Stimulated activated CD8-positive, alpha-beta memory T cell treated with anti-CD3 and anti-CD28 coated beads, Interleukin-4, amount 100 ng/mL, for 48 hours (primary cell): Measurements from ENCODE around the gene LRIG1.

Source experiments
- DNase-seq: peaks from one replicate; pipeline ENCODE4 v3.0.0-alpha.2; 2020

LRIG1 gene

DNA sequence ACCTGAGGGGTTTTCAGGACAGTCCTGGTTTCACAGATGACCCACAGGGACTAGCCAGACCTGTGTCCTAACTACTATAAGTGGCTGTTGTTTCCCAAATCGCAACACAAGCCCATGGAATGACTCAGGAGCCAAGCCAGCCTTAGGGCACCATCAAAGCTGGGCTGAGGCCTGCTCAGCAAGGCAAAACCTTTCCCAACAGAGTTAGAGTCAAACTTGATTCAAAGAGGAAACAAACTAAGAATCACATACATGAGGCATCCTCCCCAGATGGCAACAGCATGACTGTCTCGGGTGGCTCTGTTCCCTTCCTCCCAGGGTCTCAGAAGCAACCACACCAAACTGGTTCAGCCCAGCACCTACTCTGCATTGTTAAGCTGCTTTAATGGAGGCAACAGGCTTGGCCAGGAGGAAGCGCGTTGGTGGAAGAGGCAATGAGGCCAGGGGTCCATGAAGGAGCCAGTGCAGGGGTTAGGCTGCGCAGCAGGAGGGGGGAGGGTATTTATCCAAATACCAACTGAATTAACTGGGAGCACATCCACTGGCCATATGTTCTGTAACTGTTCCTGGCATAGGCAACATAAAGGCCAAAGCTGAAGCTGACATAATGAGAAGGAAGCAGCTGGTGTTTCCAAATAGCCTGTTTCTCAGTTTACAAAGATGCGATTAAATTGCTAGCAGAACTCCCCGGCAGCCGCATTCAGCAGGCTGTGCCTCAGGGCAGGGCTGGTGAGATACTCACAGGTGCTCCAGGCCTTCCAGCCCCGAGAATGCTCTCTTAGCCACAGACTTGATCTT, 102.4 kb downstream of the LRIG1 start:
- DNase-seq: no peak

GRCh38 chr3:66397745-66398144, 103.1 kb downstream of the LRIG1 start:
- no peak for DNase-seq

DNA sequence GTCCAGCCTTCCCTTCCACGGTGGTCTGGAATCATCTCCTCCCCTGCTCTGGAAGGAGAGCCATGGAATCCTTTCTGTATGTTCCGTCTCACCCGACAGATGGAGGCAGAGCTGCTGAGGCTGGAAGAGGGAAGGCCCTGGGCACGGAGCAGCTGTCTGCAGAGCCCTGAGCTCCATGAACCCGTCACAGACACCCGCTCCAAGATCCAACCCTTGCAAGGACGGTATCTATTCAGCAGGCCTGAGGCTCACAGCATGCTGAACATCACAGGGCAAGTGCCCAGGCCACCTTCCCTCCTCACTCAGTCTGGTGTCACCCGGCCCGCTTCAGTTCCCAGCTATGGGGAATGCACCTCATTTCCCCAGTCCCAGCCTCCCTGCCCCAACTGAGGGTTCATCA, 103.9 kb downstream of the LRIG1 start:
- DNase-seq: no peak

- no peak for DNase-seq
Observed at GRCh38 chr3:66396161-66396760, 104.6 kb downstream of the LRIG1 start.

DNA sequence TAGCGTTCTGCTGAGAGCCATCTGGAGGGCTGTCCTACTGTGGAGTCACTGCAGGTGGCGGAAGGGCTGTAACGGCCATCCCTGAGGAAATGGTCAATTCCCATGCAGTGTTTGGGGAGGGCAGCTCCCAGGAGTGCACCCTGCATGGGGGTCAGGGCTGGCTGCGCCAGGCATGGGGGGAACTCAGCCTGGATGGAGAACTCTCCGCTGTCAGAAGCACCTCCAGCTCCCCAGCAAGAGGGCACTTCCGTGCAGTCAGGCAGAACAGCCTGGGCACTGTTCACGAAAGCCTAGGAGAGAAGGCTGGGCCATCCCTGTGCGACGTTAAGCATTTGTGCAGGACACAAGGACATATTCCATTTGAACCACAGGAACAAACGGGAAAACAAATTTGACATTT, 105.2 kb downstream of the LRIG1 start:
- DNase-seq: no peak

GRCh38 chr3:66394753-66395249, 106.0 kb downstream of the LRIG1 start:
- no peak for DNase-seq

- DNase-seq: peak; percentile 45
Observed at GRCh38 chr3:66394019-66394752, 106.6 kb downstream of the LRIG1 start.

DNA sequence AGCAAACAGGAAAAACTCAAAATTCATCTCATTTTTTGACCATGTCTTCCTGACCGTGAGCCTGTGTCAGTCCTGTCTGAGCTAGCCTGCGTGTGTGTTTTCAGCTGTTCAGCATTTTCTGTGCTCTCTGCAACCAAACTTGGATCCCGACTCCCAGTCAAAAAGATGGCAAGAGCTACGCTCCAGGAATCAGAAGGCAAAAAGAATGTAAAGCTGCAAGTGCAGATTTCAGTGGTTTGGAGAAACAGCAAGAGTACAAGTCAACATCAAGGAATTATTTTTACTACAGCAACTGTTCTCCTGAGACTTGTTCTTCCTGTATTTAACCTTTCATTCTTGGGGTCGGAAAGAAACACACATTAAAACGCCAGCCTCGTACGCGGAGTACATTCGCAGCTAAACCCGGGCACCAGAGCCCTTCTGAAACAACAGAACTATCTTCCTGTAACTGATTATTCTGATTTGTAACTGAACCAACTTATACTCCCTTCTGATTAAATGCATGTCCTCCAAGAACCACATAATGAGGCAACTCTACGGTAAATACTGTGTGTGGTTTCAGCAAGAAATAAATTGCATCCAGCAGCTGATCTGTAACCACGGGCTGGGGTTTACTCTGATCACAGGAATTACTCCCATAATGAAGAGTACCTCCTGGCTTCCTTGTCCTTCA, 107.4 kb downstream of the LRIG1 start:
- no peak for DNase-seq

DNA sequence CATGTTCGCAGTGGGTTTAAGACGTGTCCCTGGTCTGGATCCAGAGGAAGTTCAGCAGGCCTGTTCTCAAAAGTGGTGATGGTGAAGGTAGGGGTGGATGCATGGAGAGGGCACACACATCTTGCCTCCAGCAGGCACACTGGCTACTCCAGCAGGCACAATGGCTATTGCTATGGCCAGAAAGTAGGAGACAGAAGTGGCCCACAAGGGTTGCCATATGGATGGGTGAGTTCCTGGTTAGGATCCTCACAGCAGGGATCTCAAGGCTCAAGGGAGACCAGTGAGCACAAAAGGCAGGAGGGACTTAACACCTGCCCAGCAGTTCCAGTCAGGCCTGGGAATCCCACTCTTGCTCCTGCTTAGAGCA, 107.9 kb downstream of the LRIG1 start:
- no peak for DNase-seq

DNA sequence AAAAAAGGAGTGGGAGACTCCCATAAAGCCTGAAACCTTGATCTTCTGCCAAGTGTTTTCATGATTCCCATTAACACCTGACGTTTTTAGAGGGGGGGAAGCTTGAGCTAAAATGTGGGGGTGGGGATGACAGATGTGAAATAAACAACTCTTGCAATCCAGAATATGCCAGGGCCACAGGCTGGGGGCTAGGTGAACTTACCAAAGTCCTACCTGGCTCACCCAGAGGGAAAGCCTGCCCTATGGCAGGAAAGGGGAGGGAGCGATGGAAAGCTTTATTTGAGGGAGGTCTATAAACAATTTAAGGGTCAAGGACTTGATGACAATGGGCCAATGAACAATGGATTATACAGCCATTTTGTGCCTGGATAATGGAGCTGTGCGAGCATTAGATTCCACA, 108.3 kb downstream of the LRIG1 start:
- no peak for DNase-seq

DNA sequence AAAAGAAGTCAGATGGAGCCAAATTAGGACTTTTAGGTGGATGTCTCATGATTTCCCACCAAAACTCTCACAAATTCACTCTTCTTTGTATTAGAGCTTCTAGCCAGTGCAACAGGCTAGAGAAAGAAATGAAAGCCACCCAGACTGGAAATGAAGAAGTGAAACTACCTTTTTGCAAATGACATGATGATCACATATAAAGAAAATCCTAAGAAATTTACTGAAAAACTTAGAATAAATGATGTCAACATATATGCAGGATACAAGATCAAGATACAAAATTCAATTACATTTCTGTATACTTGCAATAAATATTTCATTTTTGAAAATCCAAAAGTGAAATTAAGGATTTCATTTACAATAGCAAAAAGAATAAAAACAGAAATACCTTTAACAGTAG, 110.8 kb downstream of the LRIG1 start:
- DNase-seq: no peak

DNA sequence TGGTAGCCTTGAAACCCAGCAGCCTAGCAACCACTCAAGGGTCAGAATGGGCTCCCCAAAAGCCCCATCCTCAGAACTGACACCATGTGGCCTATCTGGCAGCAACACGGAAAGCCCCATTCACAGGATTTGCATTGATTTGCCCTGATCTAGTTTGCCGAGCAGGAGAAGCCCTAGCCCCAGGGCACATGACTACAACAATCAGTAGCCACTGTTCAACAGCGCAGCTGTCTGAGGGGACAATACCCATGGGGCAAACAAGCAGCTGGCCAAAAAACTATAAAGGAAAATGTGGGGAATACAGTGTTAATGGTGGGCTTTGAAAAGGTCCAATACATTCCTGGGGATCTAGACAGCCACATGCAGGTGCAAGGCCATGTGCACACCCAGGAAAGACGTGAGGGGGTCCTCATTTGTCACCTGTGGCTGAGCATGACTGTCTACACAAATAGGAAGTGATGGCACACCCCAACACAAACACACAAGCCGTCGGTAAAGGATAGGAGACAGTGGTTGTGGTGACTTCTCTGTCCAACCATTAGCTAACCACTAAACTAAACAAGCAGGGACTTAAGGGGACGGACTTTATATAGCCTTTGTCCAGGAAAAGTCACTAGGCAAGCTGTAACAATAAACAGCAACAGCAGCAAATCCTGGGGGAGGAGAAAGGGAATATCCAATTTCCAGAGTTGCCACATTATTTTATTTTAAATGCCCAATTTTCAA, 113.7 kb downstream of the LRIG1 start:
- DNase-seq: no peak

DNA sequence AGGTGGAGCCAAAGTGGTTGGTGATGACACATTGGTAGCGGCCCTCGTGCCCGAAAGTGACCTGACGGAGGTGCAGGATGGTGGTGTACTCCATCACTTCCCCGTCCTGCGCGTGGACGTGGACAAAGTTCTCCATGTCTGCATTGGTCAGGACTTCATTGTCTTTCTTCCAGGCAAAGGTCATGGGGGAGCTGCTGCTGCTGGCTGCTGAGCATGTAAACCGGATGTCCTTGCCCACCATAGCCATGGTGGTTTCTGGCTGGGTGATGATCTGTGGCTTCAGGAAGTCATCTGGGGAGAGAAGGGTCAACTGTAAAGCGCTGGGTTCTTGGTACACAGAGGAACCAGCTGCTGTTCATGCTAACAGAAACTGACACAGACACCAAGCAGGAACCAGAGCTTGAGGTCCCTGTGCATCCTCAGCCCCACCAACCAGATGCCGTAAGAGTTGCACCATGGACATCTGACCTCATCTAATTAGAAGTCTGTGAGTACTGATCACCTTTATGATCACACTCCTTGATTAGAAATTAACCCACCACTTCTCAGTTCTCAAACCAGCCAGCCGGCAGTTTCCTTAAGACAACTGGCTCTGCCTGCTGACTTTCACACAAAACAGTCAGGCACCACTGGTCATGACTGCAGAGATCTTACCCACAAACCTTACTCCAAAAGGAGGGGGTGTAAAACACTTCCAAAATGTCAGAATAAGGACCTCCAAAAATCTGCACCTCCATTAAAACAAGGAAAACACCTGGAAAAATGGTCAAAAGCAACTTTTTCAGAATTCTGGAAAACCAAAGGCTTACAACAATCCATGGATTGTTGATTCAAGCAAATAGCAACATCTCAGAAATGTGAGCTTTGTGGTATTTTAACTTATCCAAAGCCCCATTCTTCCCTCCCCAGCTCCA, 114.6 kb downstream of the LRIG1 start:
- no peak for DNase-seq

DNA sequence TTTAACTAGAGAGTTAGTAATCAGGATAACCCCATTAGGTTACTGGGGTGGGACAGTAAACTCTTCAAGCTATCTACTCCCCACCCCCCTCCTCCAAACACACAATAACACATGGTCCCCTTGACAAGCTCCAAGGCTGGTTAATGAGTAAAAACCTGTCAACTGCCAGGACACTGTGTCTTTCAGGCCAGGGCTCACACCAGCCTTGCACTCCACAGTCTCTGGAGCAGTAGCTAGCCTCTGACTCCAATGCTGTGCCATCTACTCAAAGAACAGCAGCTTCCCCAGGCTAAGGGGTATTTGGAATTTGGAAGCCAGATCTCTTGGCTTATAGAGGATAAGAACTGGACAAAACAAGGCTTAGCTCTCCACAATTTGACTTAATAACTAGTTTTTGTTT, 115.8 kb downstream of the LRIG1 start:
- DNase-seq: no peak

DNA sequence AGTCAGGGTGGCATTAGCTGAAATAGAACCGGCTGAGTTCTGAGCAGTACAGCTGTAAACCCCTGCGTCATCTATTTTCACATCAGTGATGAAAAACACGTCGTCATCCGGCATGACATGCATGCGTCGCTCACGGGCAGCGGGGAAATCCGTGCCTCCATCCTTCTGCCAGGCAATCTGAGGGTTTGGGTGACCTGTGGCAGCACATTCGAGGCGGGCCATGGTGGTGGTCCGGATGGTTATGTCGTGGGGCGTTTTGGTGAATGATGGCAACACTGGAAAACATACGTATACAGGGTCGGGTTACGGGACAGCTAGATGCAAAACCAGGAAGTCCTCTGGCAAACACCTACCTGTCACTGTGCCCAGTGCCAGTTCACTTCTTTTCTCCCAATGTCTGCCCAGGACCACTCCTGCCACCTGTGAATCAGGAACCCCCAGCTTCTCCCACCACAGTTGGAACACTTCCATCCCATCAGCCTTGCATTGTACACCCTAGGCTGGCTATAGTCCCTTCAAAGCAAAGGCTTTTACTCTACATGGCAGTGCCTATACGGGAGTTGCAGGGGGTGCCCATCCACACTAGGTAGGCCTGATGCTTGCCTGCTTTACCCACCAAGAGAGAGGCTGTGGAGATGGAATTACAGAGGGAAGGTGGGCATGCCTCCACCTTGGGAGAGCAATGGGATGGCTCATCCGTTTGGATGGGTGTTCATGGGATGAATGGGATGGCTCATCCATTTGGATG, 116.7 kb downstream of the LRIG1 start:
- DNase-seq: no peak

DNA sequence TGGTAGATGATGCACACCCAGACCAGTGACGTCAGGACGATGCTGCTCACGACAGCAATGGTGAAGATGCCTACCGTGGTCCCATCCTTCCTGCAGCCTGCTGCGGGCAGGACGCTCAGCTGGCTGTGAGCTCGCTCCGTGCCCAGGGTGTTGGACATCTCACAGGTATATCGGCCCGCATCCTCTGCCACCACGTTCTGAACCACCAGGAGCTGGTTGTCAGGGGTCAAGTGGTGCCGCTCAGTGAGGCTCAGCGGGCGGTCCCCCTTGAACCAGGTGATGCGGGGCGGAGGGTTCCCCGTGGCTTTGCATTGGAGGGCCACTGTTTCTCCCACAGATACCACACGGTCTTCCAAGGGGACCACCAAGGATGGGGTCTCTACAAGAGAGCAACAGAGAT, 117.8 kb downstream of the LRIG1 start:
- no peak for DNase-seq

- no peak for DNase-seq
Observed at GRCh38 chr3:66382142-66382541, 118.7 kb downstream of the LRIG1 start.

- DNase-seq: no peak
Observed at GRCh38 chr3:66381626-66382025, 119.2 kb downstream of the LRIG1 start.

- no peak for DNase-seq
Observed at GRCh38 chr3:66380200-66380932, 120.5 kb downstream of the LRIG1 start.

DNA sequence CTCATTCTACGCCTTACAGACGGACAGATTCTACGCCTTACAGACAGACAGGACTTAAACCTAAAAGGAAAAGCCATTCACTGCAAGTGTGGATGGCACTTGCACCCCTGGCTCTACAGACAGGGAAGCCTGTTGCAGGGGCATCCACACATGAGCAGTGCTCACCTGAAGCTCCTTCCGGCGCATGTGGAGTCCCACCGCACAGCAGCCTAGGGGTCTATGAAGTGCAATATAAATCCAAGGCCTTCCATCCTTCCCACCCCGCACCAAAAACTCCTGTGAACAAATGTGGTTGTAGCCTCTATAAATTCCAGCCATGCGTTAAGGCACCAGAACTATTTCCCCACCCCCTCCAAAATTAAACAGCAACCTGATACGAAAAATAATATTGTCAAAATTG, 121.3 kb downstream of the LRIG1 start:
- no peak for DNase-seq
